GM19238 (cell line): Measurements from ENCODE around the gene PSMD6.
A peak's percentile ranks its signal among the peaks of the same experiment; 100 is the strongest.

Source experiments
- DNase-seq: peaks from one replicate; pipeline ENCODE4 v3.0.0; 2011; ENCODE audit warnings: low spot score; ENCODE audit not compliant: insufficient read length

The PSMD6 gene

DNA sequence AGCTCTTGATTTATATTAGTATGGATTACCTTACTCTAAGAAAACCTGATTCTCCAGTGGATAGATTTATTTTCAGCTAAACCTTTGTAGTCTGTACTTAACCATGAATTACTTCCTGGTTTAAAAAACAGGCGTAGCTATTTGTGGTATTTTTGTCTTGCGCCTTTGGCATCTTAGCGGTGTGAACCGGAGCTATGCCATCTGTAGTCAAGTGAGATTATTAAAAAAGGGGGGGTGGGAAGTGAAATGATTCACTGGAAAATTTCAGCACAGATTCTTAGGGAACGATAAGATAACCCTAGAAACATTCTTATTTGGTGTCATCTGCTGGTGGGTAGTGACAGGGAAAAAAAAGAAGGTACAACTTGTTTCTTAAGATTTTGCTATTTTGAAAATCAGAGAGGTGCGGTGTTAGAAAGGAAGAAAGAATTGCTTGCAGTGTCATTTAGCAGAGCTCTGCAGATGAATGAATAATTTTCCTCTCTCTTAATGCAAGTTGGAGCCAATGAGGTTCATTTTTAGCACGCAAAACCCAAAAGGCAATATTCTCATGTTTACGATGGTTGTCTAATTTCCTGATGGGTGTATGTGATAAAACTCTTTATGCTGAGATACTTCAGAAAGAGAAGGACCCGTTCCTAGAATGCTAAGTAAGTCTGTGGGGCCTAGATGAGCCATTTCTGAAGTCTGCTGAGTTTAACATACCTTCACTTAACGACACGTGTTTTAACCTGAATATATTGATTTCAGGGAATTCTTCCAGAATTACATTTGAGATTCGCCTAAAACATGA is 44.0 kb downstream of the PSMD6 start:
- no peak for DNase-seq

DNA sequence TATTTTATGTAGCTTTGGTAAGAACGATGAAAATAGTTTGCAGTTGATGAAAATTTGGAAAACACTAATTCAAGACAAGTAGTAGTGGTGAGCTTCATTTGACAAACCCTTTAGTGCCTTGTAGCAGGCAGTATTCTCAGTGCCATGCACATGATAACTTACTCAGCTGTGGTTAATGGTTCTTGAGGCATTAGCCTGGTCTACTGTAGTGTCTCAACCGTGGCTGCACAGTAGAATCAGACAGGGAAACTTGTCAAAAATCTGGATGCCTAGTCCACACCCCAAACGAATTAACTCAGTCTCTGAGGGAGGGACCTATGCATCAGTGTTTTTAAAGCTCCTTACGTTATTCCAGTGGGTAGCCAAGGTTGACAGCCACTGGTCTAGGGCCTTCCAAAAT is 45.4 kb downstream of the PSMD6 start:
- DNase-seq, result no peak

DNA sequence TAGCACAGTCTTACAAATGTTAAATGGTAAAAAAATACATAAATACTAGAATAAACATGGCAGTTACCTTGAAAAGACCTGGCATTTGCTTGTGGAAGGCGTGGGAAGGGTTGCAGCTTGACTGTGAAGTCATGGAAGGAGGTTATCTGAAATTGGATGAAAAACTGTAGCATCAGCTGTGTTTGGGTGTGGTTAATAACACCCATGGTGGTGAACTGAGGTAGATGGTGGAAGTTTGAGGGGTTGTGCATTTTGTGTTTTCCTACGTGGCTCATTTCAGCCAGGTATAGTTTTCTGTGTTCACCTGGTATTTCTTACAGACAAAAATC is 46.5 kb downstream of the PSMD6 start:
- no peak for DNase-seq

DNA sequence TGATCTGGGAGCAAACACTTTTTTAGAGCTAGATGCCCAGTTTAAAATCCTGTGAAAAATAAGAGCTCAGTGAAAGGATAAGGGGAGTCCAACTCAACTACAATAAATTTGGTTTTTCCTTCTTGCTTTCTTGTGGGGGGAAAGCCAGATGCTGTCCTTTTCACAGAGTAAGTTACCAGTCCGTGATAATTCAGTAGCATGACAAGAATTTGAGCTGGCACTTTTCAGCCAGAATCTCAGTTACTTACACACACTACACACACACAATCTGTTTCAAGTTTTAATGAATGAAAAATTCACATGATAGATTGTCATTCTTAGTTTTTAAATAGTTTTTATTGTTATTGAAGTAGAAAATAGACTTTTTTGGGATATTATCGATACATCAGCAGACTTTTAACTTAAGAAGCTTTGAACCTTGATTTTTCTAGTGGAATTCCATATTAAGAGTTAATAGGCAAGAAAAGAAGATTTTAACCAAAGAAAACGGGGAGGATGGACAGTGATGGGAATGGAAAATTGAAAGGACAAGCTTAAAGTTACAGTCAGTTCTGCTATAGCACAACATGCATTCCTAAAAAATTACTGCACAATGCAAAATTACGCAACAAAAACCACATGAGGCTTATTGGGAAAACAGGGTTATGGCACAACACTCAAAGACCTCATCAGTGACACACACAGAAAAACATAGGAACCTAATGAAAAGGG is 47.0 kb downstream of the PSMD6 start:
- DNase-seq, result no peak

DNA sequence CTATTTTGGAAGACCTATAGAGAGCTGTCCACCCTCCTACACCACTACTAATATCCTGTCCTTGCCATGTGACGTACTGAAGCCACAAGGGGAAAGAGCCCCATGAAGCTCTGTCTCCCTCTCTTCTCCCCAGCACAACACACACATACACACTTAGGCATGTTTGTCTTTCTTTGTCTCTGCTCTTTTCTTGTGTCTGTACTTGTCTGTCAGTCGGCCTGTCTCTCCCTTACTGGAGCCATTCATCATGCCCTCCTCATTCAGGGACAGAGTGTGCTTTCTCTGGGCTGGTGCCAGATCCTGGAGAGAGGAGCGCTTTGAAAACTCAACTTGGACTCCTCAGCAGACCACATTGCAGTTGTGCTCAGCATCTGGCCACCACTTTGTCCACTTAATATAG is 47.6 kb downstream of the PSMD6 start:
- DNase-seq, result no peak

DNA sequence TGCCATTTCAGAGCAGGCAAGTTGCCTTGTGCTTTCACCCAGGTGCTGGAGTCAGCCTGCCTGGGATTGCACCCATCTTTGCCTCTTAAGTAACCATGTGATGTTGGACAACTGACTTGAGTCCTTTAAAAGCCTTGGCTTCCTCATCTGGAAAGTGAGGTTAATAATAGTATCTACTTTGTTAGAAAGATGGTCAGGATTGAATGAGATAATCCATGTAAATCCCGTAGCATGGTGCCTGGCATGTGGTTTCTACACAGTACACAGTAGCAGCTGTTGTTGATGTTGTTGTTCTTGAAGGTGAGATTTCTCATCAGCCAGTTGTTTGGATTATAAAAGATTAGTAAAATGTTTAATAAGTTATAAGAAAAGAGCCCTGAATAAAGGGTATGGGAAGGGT is 48.8 kb downstream of the PSMD6 start:
- no peak for DNase-seq

DNA sequence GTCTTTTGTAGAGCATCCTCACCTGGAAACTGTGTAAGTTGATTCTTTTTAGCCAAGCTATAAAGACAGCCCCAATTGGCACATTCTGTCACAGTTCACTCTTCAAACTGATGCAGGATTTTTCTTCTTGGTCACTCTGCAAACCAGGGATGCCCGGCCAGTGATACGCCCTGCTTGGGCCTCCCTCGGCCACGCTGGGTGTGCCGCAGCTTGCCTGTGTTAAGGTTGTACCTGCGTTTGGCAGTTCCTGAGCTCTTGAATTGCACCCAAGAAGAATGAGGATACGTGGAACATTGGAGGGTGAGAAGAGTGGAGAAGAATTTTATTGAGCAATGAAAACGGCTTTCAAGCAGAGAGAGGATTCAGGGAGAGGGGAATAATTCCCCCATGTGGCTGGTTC is 49.9 kb downstream of the PSMD6 start:
- DNase-seq, result no peak

DNA sequence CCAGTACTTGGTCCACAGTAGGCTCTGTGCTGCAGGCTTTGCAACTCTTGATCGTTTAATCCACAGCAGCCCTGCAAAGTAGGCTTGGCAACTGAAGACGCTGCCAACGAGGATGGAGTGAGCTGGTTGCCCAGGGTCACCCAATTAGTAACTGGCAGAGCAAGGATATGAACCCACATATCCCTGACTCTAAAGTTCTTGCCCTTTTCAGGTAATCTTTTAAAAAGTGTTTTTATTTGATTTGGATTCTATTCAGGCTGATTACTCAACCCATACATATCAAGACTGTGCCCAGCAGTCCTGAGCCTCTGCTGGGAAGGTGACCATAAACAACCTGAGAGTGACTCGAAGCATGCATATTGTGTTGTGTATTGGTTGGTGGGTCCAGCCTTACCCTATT is 50.3 kb downstream of the PSMD6 start:
- no peak for DNase-seq

DNA sequence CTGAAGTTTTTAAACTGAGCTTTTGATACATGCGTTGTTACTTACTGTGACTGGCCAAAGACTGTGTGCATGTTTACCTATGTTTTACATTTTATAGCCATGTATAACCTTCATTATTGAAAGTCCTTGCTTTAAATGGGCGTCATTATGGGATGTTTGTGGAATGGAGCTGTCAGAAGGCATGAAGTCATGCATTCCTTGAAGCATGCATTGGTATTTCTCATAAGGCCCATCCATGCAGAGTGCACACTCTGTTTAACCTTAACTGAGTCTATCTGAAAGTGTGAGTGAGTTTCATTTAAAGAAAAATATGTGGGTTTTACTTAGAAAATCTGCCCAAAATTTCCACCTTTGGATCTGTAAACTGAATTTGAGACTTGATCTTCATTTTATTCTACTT is 51.1 kb downstream of the PSMD6 start:
- DNase-seq, result no peak

DNA sequence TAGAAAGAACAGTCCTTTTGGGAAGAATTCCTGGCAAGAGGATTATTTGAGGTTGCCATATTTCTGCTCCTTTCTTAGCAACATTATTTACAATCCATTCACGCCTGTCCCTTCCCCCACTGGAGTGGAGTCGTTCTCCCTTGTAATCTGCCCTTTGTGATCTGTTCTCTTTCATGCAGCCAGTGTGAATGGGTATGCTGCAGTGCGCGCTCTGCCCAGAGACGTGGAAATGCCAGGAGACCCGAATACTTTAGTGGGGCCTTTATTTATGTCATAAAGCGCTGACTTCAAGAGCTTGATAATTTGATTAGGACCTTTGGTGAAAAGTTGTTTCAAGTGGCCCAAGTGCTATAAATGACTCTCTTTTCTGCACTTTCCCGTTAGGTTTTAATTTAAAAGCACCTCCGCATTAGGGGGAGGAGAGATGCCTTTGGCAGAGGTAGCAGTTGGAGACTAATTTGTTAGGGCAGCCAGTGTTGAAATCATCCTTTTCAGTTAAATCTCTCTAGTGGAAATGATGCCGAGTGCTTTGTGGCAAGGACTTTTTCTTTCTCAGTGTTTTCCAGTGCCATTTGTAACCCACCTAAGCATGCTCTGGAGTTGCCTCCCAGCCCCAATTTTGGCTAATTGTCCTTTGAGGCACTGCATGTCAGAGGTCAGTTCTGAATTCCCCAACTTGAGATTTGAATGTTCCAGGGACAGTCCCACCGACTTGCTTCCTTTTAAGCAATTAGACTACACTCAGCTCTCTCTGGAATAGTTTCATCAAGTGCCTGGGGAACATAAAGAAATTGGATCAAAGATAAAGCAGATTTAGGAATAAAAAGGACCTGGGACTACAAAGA is 52.4 kb downstream of the PSMD6 start:
- DNase-seq, result no peak

DNA sequence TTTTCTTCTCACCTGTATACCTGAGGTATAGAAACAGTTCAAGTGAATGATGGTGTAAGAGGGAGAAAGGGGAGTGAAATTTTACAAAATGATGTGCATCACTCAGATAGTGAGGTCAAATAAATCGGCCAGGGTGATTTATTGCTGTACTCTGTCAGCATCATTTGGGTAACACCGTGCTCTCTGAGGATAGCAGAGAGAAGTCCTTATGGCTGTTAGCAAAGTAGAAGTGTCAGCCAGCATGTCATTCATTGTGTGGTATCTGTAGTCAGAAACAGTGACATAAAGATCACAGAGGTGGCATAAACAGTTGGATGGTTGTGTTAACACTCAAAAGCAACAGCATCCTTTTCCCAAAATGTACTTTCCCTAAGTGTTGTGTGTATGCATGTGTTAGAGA is 53.4 kb downstream of the PSMD6 start:
- DNase-seq, result no peak

DNA sequence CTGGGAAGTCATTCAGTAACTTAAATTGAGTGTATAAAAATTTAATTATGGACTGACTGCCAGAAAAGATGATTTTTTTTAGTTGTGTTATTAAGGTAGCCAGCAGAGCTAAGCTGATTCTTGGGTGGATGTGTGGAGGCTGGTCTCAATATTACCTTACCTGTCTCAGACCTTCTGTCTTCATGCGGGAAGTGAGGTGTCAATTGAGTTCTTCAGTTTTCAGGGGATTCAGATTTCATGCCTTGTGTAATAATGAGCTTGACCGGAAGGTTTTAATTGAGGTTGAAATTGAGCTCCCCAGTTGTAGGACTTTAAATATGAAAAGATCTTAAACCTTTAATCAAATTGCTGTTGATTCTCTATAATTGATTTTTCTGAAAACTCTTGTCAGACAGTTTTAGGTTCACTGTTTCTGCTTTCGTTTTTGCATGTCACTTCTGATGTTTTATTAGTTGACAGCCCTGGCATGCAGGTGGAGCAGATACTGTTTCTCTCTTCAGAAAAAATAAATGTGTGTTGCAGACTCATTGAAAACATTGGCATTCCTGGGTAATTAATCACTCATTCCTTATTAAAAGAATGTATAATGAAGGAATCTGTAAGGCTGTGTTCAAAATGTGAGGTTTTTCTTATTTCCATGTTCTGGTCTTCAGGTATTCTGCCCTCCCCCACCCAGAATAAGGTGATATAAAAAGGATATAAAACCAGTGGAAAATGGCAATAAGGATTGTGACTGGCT is 54.5 kb downstream of the PSMD6 start:
- no peak for DNase-seq

DNA sequence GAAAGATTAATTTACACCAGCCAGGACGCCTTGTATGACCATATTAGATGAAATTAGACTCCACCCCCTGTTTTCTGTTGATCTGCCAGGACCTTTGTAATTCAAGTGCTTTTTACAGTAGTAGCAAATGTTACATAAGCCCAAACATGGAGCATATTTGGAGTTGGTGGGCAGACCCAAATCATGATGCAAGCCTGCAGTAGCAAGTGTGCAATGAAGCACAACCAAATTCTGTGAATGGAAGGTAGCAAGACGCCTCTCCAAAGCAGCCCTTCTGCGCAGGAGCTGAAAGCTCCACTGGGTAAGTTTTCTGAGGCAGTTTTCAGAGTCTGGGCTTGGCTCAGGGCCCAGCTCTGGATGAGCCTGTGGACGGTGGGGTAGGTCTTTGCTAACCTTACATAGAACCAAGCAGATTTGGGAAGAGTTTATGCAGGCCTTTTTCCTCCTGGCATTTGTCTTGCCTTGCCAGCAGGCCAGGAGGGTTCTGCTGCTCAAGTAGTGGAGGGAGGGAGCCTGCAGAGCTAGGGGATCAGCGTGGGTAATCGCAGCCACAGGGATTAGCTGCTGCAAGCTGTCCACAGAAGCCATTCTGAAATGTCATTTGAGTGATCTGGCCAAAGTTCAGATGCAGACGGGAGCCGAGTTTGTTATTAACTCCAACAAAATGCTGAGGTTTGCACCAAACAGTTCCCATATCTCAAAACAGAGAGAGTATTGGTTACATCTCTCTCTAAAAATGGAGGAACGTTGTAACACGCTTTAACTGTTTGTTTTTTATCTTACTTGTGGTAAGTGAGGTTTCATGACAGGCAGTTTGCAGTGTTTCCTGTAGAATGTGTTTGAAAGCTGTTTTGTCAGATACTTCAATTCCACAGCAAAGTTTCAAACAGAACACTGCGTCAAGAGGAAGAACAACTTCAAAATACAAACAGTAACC is 55.4 kb downstream of the PSMD6 start:
- DNase-seq, result peak; percentile 8

DNA sequence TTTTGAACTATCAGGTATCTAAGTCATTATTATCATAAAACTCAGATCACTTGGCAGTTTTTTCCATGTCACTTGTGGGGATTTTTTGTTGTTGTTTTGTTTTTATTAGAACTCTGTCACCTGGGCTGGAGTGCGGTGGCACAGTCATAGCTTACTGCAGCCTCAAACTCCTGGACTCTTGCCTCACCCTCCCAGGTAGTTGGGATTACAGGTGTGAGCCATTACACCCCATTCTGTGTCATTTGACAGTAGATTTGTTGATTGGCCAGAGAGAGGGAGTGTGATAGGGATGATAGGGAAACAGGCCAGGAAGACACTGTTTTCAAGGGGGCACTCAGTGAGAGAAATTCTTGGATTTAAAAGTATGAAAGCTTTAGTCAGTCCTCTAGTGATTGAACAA is 56.4 kb downstream of the PSMD6 start:
- no peak for DNase-seq

DNA sequence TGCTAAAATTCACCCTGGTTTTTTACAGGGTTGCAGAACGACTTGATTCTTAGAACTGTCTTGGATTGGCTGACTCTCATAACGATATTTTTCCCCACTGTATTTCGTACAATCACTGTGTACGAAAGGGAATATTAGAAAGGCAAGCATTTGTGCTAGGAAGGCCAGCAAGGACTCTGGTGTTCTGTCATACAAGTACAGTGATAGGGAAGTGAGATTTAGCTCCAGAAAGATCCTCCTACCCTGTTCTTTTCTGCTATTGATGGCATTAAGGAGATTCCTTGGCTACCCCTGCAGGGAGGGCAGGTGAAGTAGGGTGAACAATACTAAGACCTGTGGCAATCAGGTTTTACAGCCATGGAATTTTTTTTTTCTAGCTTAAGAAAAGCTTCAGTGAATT is 57.3 kb downstream of the PSMD6 start:
- DNase-seq, result no peak

DNA sequence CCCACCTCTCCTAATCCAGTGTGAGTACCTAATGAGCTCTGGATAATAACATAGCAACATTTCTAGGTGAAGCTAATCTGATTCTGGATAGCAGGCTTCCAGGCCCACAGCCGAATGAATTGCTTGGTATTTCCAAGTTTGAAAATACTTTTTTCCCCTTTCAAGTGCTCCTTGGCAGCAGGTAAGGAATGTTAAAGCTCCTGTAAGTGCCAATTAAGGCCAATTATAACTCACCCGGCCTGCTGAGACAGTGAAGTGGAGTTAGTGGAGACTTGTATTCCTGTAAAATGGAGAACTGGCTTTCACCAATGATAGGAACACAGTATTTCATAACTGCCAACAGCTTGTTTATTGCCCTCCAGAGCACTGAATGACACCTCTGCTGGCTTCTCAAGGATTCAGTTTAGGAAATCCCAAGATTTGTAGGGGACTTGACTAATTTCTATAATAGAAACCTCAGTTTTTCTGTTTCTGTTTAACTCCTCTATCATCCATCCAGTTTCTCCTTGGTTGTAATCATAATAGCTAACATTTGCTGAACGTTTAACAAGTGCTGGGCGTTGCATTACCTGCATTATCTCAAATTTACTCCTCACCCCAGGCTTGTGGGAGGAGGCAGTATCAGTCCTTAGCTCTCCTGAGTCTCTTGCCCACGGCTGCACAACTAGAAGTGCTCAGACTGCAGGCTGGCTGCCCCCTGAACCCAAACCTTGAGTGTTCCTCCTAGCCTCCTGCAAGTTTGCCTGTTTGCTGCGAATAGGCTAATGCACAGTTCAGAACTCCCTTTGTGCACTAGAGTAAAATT is 58.4 kb downstream of the PSMD6 start:
- no peak for DNase-seq

DNA sequence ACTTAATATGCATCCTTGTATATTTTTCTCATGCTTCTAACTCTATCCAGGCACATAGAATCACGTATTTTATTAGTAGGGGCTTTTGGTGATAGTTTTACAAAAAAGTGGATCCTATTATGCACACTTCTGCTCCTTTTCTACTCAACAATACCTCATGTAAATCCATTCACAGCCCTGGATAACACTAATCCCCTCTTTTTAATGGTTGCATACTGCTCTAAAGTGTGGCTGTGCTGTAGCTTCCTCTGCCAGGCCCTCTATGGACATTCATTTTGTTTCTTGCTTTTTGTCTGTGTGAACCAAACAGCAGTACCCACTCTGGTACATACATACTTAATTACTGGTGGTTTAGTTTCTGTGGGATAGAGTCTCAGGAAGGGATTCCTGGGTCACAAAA is 59.8 kb downstream of the PSMD6 start:
- DNase-seq, result no peak

DNA sequence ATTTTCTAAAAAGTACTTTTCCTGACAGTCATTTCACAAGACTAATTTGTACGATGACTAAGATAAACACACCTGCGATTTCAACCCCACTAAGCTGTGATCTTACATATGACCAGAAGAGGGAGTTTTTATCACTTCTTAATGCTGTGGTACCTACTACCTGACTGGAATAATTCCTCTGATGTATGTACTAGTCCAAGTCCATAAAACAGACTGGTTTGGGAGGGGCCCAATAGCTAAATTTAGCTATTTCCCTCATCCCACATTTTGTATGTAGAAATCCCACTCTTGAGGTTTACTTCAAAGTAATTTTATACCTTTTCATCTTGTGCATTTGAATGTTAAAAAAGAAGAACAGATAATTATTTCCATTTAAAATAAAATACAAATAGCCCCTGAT is 61.4 kb downstream of the PSMD6 start:
- no peak for DNase-seq
